HepG2 (cell line): ENCODE data around the gene PKLR.

Experiments
- KDM1A ChIP-seq: IDR thresholded peaks from 2 replicates; pipeline ENCODE4 v1.6.1; 2016; ENCODE audit warnings: missing compliant biosample characterization
- NONO ChIP-seq, 2 experiments: fragments of 450-650 bp in 1 of 2; sonication (generic) in 1 of 2; formaldehyde crosslinking in 1 of 2; IDR thresholded peaks in 1 of 2; conservative IDR thresholded peaks in 1 of 2; 2 replicates each; pipeline versions ENCODE4 v1.6.1 to v1.8.0; 2017 to 2022; ENCODE audit warnings: mild to moderate bottlenecking in 1 of 2, missing genetic modification reagents in 1 of 2, moderate library complexity in 1 of 2
- ZNF124 ChIP-seq: sonication (generic); formaldehyde crosslinking; IDR thresholded peaks from 2 replicates; pipeline ENCODE4 v1.4.0; 2020; ENCODE audit warnings: missing genetic modification reagents
- ZNF850 ChIP-seq: sonication (generic); formaldehyde crosslinking; conservative IDR thresholded peaks from 2 replicates; pipeline ENCODE4 v1.9.0; 2021; ENCODE audit warnings: mild to moderate bottlenecking, missing genetic modification reagents
- TF ChIP-seq, protein P1 (sequence below): sonication (generic); formaldehyde crosslinking; IDR thresholded peaks from 2 replicates; pipeline ENCODE4 v1.5.0; 2020; ENCODE audit warnings: mild to moderate bottlenecking, missing genetic modification reagents, moderate library complexity
- TF ChIP-seq, protein P2 (sequence below), 2 experiments: IDR thresholded peaks; 2 replicates each; pipeline ENCODE4 v1.6.1; 2011 to 2012; ENCODE audit warnings: low read length in 2 of 2, borderline replicate concordance in 1 of 2, low read depth in 1 of 2, mild to moderate bottlenecking in 1 of 2, moderate library complexity in 1 of 2

DNA sequence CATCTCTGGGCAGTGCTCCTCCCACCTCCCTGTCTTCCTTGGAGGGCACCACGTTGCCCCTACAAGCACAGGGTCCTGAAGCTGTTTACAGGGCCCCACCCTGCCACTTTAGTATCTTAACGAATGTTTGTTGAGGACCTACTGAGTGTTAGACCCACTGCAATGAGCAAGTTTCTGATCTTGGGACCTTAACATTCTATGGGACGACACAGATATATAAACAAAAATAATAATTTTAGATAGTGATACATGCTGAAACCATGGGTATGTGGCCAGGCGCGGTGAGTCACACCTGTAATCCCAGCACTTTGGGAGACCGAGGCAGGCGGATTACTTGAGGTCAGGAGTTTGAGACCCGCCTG is 56.1 kb downstream of the PKLR start:
- TF ChIP-seq, protein P1, sequence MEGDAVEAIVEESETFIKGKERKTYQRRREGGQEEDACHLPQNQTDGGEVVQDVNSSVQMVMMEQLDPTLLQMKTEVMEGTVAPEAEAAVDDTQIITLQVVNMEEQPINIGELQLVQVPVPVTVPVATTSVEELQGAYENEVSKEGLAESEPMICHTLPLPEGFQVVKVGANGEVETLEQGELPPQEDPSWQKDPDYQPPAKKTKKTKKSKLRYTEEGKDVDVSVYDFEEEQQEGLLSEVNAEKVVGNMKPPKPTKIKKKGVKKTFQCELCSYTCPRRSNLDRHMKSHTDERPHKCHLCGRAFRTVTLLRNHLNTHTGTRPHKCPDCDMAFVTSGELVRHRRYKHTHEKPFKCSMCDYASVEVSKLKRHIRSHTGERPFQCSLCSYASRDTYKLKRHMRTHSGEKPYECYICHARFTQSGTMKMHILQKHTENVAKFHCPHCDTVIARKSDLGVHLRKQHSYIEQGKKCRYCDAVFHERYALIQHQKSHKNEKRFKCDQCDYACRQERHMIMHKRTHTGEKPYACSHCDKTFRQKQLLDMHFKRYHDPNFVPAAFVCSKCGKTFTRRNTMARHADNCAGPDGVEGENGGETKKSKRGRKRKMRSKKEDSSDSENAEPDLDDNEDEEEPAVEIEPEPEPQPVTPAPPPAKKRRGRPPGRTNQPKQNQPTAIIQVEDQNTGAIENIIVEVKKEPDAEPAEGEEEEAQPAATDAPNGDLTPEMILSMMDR (CRISPR knock-in tag): no peak
- TF ChIP-seq ZNF850: no peak
- TF ChIP-seq NONO (IDR thresholded peaks at IDR 0.05): no peak
- no peak for TF ChIP-seq NONO (CRISPR knock-in tag; conservative IDR thresholded peaks at IDR 0.05)
- TF ChIP-seq, protein P2, sequence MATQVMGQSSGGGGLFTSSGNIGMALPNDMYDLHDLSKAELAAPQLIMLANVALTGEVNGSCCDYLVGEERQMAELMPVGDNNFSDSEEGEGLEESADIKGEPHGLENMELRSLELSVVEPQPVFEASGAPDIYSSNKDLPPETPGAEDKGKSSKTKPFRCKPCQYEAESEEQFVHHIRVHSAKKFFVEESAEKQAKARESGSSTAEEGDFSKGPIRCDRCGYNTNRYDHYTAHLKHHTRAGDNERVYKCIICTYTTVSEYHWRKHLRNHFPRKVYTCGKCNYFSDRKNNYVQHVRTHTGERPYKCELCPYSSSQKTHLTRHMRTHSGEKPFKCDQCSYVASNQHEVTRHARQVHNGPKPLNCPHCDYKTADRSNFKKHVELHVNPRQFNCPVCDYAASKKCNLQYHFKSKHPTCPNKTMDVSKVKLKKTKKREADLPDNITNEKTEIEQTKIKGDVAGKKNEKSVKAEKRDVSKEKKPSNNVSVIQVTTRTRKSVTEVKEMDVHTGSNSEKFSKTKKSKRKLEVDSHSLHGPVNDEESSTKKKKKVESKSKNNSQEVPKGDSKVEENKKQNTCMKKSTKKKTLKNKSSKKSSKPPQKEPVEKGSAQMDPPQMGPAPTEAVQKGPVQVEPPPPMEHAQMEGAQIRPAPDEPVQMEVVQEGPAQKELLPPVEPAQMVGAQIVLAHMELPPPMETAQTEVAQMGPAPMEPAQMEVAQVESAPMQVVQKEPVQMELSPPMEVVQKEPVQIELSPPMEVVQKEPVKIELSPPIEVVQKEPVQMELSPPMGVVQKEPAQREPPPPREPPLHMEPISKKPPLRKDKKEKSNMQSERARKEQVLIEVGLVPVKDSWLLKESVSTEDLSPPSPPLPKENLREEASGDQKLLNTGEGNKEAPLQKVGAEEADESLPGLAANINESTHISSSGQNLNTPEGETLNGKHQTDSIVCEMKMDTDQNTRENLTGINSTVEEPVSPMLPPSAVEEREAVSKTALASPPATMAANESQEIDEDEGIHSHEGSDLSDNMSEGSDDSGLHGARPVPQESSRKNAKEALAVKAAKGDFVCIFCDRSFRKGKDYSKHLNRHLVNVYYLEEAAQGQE (IDR thresholded peaks at IDR 0.05; ENCODE audit: borderline replicate concordance in 1 of 2, low read depth in 1 of 2, low read length in 2 of 2): no peak
- TF ChIP-seq KDM1A (CRISPR knock-in tag): no peak
- no peak for TF ChIP-seq ZNF124
